Measurements from ENCODE around the gene MIB1.

- TF ChIP-seq POLR2A (IDR thresholded peaks at IDR 0.05): no peak
- TF ChIP-seq, protein P1, sequence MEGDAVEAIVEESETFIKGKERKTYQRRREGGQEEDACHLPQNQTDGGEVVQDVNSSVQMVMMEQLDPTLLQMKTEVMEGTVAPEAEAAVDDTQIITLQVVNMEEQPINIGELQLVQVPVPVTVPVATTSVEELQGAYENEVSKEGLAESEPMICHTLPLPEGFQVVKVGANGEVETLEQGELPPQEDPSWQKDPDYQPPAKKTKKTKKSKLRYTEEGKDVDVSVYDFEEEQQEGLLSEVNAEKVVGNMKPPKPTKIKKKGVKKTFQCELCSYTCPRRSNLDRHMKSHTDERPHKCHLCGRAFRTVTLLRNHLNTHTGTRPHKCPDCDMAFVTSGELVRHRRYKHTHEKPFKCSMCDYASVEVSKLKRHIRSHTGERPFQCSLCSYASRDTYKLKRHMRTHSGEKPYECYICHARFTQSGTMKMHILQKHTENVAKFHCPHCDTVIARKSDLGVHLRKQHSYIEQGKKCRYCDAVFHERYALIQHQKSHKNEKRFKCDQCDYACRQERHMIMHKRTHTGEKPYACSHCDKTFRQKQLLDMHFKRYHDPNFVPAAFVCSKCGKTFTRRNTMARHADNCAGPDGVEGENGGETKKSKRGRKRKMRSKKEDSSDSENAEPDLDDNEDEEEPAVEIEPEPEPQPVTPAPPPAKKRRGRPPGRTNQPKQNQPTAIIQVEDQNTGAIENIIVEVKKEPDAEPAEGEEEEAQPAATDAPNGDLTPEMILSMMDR (IDR thresholded peaks at IDR 0.05): no peak
Observed at GRCh38 chr18:21786526-21786925, 45.9 kb downstream of the MIB1 start.
